HG02970 (cell line): ENCODE data around the gene GTF2IRD1.

Source experiments
- ATAC-seq: cut with Tn5 transposase; IDR thresholded peaks from one replicate; pipeline ENCODE4 v1.9.1; 2021; ENCODE audit warnings: mild to moderate bottlenecking, moderate library complexity, moderate number of reproducible peaks; ENCODE audit not compliant: unreplicated experiment, low FRiP score

GTF2IRD1 gene

GRCh38 chr7:74464931-74465886 lies 11.5 kb downstream of the GTF2IRD1 start:
- ATAC-seq = no peak

- ATAC-seq = no peak
Observed at GRCh38 chr7:74466196-74466813, 12.6 kb downstream of the GTF2IRD1 start.

GRCh38 chr7:74467876-74468275 lies 14.2 kb downstream of the GTF2IRD1 start:
- ATAC-seq = no peak

- ATAC-seq = no peak
Observed at GRCh38 chr7:74470504-74470903, 16.8 kb downstream of the GTF2IRD1 start.

- no peak for ATAC-seq
Observed at GRCh38 chr7:74473116-74473515, 19.4 kb downstream of the GTF2IRD1 start.

- ATAC-seq = no peak
Observed at GRCh38 chr7:74474271-74474865, 20.7 kb downstream of the GTF2IRD1 start.

GRCh38 chr7:74475243-74475986 lies 21.7 kb downstream of the GTF2IRD1 start:
- no peak for ATAC-seq

- ATAC-seq = no peak
Observed at GRCh38 chr7:74475987-74476350, 22.3 kb downstream of the GTF2IRD1 start.

- no peak for ATAC-seq
Observed at GRCh38 chr7:74476626-74477025, 22.9 kb downstream of the GTF2IRD1 start.

- no peak for ATAC-seq
Observed at GRCh38 chr7:74478671-74479065, 25.0 kb downstream of the GTF2IRD1 start.

GRCh38 chr7:74479066-74479781 lies 25.5 kb downstream of the GTF2IRD1 start:
- ATAC-seq = no peak

- no peak for ATAC-seq
Observed at GRCh38 chr7:74479961-74480829, 26.5 kb downstream of the GTF2IRD1 start.

- no peak for ATAC-seq
Observed at GRCh38 chr7:74480861-74481417, 27.2 kb downstream of the GTF2IRD1 start.

GRCh38 chr7:74481458-74482196 lies 27.9 kb downstream of the GTF2IRD1 start:
- no peak for ATAC-seq

GRCh38 chr7:74482197-74482467 lies 28.4 kb downstream of the GTF2IRD1 start:
- no peak for ATAC-seq

GRCh38 chr7:74482629-74483401 lies 29.1 kb downstream of the GTF2IRD1 start:
- ATAC-seq = no peak

GRCh38 chr7:74483402-74484336 lies 30.0 kb downstream of the GTF2IRD1 start:
- no peak for ATAC-seq
